SK-N-MC (cell line): ENCODE measurements around the gene CUX1.
A peak's percentile ranks its signal among the peaks of the same experiment; 100 is the strongest.

Experiments used
- DNase-seq: peaks from one replicate; pipeline ENCODE4 v3.0.0-alpha.2; 2011; ENCODE audit warnings: low read depth, low spot score
- H3K27ac ChIP-seq: fragments of 200-600 bp; sonication (generic); 2 replicates; pipeline ENCODE4 v1.5.1; 2016; ENCODE audit warnings: mixed run types
- H3K36me3 ChIP-seq: fragments of 200-600 bp; sonication (generic); 2 replicates; pipeline ENCODE4 v1.6.1; 2017; ENCODE audit warnings: antibody characterized with exemption, low read length, mixed read lengths; ENCODE audit not compliant: insufficient read depth
- H3K4me3 ChIP-seq: fragments of 200-600 bp; sonication (generic); 2 replicates; pipeline ENCODE4 v1.5.1; 2016
- H3K9ac ChIP-seq: fragments of 200-600 bp; sonication (generic); 2 replicates; pipeline ENCODE4 v1.8.0; 2017; ENCODE audit warnings: mixed run types, mixed read lengths; ENCODE audit not compliant: insufficient read length
- H3K9me3 ChIP-seq: fragments of 200-600 bp; sonication (generic); 2 replicates; pipeline ENCODE4 v1.6.1; 2017; ENCODE audit warnings: low read depth, mild to moderate bottlenecking, antibody characterized with exemption, low read length, moderate library complexity, mixed read lengths
- EZH2 ChIP-seq: fragments of 200-600 bp; sonication (generic); IDR thresholded peaks from one replicate; pipeline ENCODE4 v1.6.1; 2017; ENCODE audit warnings: antibody characterized with exemption
- FOXP2 ChIP-seq: optimal IDR thresholded peaks from 2 replicates; pipeline ENCODE3; 2011; ENCODE audit warnings: mild to moderate bottlenecking, moderate library complexity; ENCODE audit not compliant: insufficient read depth; ENCODE audit errors: extremely low read length, control extremely low read depth
- POLR2AphosphoS5 ChIP-seq: IDR thresholded peaks from 2 replicates; pipeline ENCODE4 v1.6.1; 2012; ENCODE audit warnings: mild to moderate bottlenecking, low read depth, low read length, borderline replicate concordance

Gene CUX1, protein sequence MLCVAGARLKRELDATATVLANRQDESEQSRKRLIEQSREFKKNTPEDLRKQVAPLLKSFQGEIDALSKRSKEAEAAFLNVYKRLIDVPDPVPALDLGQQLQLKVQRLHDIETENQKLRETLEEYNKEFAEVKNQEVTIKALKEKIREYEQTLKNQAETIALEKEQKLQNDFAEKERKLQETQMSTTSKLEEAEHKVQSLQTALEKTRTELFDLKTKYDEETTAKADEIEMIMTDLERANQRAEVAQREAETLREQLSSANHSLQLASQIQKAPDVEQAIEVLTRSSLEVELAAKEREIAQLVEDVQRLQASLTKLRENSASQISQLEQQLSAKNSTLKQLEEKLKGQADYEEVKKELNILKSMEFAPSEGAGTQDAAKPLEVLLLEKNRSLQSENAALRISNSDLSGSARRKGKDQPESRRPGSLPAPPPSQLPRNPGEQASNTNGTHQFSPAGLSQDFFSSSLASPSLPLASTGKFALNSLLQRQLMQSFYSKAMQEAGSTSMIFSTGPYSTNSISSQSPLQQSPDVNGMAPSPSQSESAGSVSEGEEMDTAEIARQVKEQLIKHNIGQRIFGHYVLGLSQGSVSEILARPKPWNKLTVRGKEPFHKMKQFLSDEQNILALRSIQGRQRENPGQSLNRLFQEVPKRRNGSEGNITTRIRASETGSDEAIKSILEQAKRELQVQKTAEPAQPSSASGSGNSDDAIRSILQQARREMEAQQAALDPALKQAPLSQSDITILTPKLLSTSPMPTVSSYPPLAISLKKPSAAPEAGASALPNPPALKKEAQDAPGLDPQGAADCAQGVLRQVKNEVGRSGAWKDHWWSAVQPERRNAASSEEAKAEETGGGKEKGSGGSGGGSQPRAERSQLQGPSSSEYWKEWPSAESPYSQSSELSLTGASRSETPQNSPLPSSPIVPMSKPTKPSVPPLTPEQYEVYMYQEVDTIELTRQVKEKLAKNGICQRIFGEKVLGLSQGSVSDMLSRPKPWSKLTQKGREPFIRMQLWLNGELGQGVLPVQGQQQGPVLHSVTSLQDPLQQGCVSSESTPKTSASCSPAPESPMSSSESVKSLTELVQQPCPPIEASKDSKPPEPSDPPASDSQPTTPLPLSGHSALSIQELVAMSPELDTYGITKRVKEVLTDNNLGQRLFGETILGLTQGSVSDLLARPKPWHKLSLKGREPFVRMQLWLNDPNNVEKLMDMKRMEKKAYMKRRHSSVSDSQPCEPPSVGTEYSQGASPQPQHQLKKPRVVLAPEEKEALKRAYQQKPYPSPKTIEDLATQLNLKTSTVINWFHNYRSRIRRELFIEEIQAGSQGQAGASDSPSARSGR (N-terminal part only)

DNA sequence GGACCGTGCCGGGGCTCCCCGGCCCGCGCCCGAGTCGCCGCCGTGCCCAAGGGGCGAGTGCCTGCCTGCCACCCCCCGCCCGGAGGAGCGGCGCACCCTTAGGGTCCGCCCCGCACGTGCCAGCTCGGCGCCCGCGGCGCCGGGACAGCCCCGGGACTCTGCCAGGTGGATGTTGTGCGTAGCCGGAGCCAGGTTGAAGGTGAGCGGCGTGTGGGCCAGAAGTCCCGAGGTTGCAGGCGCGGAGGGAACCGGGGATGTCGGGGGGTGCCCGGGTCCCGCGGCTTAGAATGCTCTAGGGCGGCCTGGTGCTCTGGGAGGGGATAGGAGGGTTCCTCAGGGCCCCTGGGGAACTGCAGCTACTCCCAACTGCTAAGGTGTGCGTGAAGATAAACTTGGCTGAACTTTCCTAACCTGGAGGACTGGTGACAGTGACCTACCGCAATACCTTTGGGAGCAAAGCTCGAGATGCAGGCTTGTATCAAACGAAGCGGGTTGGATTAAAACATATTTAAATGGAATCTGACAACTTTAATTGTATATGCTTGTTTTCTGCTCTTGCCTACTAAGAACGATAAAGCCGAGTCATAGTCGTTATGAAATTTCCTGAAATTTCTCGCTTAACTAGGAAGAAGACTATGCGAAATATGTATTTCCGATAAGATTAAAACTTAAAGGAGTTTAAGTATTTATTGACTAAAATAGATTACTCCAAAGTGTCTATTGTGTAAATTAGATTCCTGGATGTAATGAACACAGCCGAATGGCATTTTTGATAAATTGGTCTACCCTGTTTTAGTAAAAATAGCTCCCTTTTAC, at the start of gene CUX1:
Gene CUX1 (plus strand): TSS at position 156 of the 816 bp plus-strand sequence. CDS start 14 bp downstream, at position 170.
- TF ChIP-seq POLR2AphosphoS5 = no peak
- no peak for TF ChIP-seq EZH2
- no peak for TF ChIP-seq FOXP2
- DNase-seq = no peak
- peak within 1 kb of the TSS; percentile 63 for H3K9ac ChIP-seq
- peak within 1 kb of the TSS; percentile 83 for H3K4me3 ChIP-seq
- no peak within 1 kb of the TSS for H3K27ac ChIP-seq
- H3K9me3 ChIP-seq = no peaks in the 10 kb centered on the region
- no peaks in the 10 kb centered on the region for H3K36me3 ChIP-seq

DNA sequence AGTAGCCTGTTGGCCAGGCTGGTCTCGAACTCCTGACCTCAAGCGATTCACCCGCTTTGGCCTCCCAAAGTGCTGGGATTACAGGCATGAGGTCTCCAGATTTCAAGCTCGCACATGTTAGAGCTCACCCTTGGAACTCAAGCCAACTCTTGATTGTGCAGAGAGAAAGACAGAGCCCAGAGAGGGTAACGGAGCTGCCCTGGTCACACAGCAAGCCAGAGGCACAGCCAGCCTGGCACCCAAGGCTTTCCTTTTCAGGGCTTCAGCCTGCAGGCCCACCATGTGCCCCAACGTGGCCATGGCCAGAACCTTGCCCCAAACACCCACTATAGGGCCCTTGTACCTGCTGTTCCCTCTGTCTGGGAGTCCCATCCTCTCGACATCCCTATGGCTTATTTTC, 49.1 kb upstream of the CUX1 start:
- DNase-seq = no peak

DNA sequence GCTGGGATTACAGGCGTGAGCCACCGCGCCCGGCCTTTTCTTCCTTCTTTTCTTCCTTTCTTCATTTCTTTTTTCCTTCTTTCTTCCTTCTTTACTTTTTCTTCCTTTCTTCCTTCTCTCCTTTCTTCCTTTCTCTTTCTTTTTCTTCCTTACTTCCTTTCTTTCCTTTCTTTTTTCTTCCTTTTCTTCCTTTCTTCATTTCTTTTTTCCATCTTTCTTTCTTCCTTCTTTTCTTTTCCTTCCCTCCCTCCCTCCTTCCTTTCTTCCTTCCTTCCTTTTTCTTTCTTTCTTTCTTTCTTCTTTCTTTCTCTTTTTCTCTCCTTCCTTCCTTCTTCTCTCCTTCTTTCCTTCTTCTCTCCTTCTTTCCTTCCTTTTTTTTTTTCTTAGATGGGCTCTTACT, 47.0 kb upstream of the CUX1 start:
- no peak for TF ChIP-seq POLR2AphosphoS5
- no peak for TF ChIP-seq EZH2
- TF ChIP-seq FOXP2 = no peak
- Histone ChIP-seq H3K9ac (no peak overlapping the region), H3K27ac (no peak overlapping the region), H3K4me3 (no peak overlapping the region), H3K36me3 (no peaks in the 10 kb centered on the region), H3K9me3 (no peaks in the 10 kb centered on the region)
- no peak for DNase-seq

More for the DNA sequence above, 49.1 kb upstream of the CUX1 start:
- no peak overlapping the region for H3K27ac ChIP-seq
- H3K4me3 ChIP-seq = no peak overlapping the region
- TF ChIP-seq EZH2 (no peak), FOXP2 (no peak), POLR2AphosphoS5 (no peak)
- H3K36me3 ChIP-seq = no peaks in the 10 kb centered on the region
- no peaks in the 10 kb centered on the region for H3K9me3 ChIP-seq
- H3K9ac ChIP-seq = no peak overlapping the region

DNA sequence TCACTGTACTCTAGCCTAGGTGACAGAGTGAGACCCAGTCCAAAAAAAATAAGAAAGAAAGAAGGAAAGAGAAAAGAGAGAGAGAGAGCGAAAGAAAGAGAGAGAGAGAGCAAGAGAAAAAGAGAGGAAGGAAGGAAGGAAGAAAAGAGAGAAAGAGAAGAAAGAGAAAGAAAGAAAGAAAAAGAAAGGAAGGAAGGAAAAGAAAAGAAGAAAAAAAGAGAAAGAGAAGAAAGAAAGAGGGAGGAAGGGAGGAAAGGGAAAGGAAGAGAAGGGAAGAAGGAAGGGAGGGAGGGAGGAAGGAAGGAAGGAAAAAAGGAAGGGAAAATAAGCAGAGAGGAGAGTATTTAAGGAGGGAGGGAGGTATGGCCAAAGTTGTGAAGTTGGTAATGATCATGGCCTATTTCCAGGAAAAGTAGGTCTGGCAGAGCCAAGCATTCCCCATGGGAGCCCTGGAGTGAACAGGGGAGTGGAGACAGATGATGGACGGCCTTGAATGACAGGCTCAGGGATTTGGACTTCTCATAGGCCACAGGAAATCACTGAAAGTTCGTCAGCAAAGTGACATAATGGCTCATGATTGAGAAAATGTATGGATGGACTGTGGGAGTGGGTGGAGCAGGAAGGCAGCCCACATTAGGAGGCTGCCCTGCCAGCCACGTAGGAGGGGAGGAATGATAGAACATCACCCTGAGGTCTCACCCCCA, 44.8 kb upstream of the CUX1 start:
- H3K9ac ChIP-seq = no peak overlapping the region
- H3K36me3 ChIP-seq = no peaks in the 10 kb centered on the region
- H3K9me3 ChIP-seq = no peaks in the 10 kb centered on the region
- TF ChIP-seq EZH2 (no peak), POLR2AphosphoS5 (no peak), FOXP2 (no peak)
- H3K27ac ChIP-seq = no peak overlapping the region
- DNase-seq = no peak
- H3K4me3 ChIP-seq = no peak overlapping the region

DNA sequence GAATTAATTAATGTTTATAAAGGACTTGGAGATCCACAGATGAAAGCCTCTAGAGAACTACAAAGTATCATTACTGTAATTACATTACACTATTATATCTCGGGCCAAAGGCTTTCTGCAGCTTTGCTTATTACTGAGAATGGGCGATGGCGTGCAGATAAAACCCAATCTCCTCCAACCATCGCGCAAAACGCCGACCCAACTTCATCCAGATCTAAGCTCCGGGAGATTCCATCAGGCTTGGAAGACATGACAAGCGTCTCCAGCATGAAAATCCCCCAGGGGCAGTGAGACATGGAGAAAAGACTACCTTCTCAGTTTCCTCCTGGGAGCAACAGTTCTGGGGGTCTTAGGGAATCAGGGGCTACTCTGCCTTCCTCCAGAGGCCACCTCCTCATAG, 42.2 kb upstream of the CUX1 start:
- Histone ChIP-seq H3K9ac (no peak overlapping the region), H3K36me3 (no peaks in the 10 kb centered on the region), H3K27ac (no peak overlapping the region), H3K4me3 (no peak overlapping the region), H3K9me3 (no peaks in the 10 kb centered on the region)
- no peak for TF ChIP-seq POLR2AphosphoS5
- TF ChIP-seq FOXP2 = no peak
- no peak for TF ChIP-seq EZH2
- DNase-seq = no peak

DNA sequence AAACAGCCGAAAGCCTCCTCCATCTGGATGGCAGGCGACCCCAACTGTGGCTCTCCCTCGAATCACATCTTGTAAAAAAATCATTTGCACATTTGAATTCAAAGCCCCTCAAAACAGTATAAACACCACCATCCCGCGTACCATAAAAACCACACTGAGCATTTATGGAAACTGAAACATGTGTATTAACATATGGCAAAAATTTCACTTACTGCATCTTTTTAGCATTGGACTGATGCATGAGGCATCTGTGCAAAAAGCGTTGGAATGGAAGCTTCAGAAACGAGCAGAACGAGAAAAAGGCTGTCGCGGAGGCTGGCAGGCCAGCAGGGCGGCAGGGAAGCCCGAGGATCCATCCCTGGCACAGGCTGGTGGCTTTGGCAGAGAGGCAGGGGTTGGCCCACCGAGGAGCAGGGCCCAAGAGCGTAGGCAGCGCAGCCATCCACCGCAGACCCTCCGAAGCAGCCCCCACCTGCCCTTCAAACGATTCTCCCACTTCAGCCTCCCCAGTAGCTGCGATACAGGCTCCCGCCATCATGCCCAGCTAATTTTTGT, 39.3 kb upstream of the CUX1 start:
- no peak overlapping the region for H3K9ac ChIP-seq

More for the DNA sequence above, 39.3 kb upstream of the CUX1 start:
- H3K4me3 ChIP-seq = no peak overlapping the region
- TF ChIP-seq FOXP2 (no peak), EZH2 (no peak), POLR2AphosphoS5 (no peak)
- DNase-seq = no peak
- H3K27ac ChIP-seq = no peak overlapping the region
- no peaks in the 10 kb centered on the region for H3K36me3 ChIP-seq
- H3K9me3 ChIP-seq = no peaks in the 10 kb centered on the region
